Measurements from ENCODE around the gene FBXW7. TPM values are rescaled to one million over a fixed set of nuclear protein-coding genes. Genes with fewer than 3 reads are reported as not detected.

FBXW7 gene
- total and polyA plus RNA-seq, 2 of the 13 experiments (the other 11 are each of a cell fraction or from before 2014, with no cell fraction given), result 5.0 to 40.9 TPM

DNA sequence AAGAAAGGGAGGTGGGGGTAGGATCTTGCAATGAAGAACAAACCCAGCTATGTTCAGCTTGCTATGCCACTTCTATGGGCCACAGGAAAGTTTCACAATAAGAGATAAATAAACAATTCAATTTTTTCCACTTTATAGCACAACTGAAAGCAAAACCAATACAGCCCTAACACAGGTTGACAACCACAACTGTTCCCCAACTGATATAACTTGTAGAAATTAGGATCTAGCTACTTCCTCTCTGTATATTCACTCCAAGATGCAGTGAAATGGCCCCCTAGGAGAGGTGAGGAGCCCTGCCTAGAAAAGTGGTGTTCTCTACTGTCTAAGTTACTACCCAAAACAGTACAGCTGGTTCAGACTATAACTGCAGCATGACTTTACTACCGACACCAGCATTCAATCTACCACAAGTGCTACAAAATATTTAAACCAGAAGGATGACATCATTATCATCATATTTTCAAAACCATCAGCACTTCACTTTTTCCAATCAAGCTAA is 77.0 kb downstream of the FBXW7 start:
- Histone ChIP-seq H2AFZ (ENCODE audit: low read length) (no peak overlapping the region), H3K4me1 (ENCODE audit: insufficient read depth, low read length) (peaks cover 46% of the 10 kb centered on the region), H4K20me1 (ENCODE audit: insufficient read depth, low read length) (no peaks in the 10 kb centered on the region), H3K36me3 (replicated peaks in 1 of 2; ENCODE audit: control insufficient read depth in 1 of 2, insufficient read depth in 2 of 2, low read length in 2 of 2) (no peaks in the 10 kb centered on the region), H3K27ac (ENCODE audit: extremely low read length, insufficient read depth, low read length) (no peak overlapping the region), H3K27me3 (ENCODE audit: control insufficient read depth in 1 of 2, insufficient read depth in 2 of 2, low read length in 2 of 2) (no peaks in the 10 kb centered on the region), H3K9ac (ENCODE audit: insufficient read depth, low read depth, low read length) (no peak overlapping the region), H3K4me2 (ENCODE audit: low read depth, low read length) (no peak overlapping the region), H3K79me2 (ENCODE audit: insufficient read depth, low read length) (peaks cover 33% of the 10 kb centered on the region), H3K9me3 (ENCODE audit: low read length) (no peaks in the 10 kb centered on the region), H3K4me3 (replicated peaks in 1 of 3; ENCODE audit: insufficient read depth in 1 of 3, low read depth in 2 of 3, low read length in 3 of 3) (no peak overlapping the region)
- no peak for TF ChIP-seq ZSCAN21 (CRISPR knock-in tag; IDR thresholded peaks at IDR 0.05; ENCODE audit: borderline replicate concordance)
- peak; percentile 89 for TF ChIP-seq ATF7 (IDR thresholded peaks at IDR 0.05)
- no peak for TF ChIP-seq ATF7 (CRISPR knock-in tag; IDR thresholded peaks at IDR 0.05)
- 100% methylated on average over 1 of the region's 1 CpG for WGBS (ENCODE audit: low lambda C conversion rate)
- in situ Hi-C loops (cut with HindIII; ENCODE audit: extremely low pct_ligation_motif_present, low pct_unique_long_range_greater_than_20kb), result loop anchor here (5.0 to 10.0 kb wide), 2 partner anchors 183 to 266 kb away; no protein-coding TSS in a partner anchor
- POLR2A ChIA-PET, result interaction anchor here (0.9 kb wide), 1 partner anchor 28 kb away, joined by 3 read pairs; no protein-coding TSS in a partner anchor
- intact Hi-C loops (cut with micrococcal nuclease; ENCODE audit: unreplicated experiment), result no loop called here
- no TSS peak for BruUV-seq (replicated peaks)
- ATAC-seq (no peak; the same call in 2 of the 3 replicates), DNase-seq (ENCODE audit: low spot score) (peak; percentile 10), FAIRE-seq (no peak)
- CTCF ChIA-PET (ENCODE audit: low intra/inter-chr PET ratio, low total read pairs), result no interaction called here

DNA sequence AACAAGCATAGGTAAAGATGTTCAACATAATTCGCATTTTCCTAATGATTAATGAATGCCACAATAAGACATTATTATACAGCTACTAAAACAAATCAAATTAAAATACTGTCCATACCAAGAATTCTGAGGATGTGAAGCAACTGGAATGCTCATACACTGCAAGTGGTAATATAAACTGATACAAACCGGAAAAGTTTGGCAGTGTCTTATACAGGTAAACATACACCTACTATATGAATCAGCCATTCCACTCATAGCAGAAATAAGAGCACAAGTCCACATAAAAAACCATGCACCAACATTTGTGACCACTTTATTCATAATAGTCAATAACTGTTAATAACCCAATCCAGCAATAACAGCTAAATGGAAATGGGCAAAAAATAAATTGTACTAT is 79.3 kb downstream of the FBXW7 start:
- no peak overlapping the region for H2AFZ ChIP-seq (ENCODE audit: low read length)
- no peaks in the 10 kb centered on the region for H3K9me3 ChIP-seq (ENCODE audit: low read length)
- H3K4me1 ChIP-seq (ENCODE audit: insufficient read depth, low read length), result peaks cover 29% of the 10 kb centered on the region
- intact Hi-C loops (cut with micrococcal nuclease; ENCODE audit: unreplicated experiment), result no loop called here
- H3K27ac ChIP-seq (ENCODE audit: extremely low read length, insufficient read depth, low read length), result no peak overlapping the region
- no peak overlapping the region for H3K4me2 ChIP-seq (ENCODE audit: low read depth, low read length)
- no peak for ATAC-seq
- H3K4me3 ChIP-seq (replicated peaks in 1 of 3; ENCODE audit: insufficient read depth in 1 of 3, low read depth in 2 of 3, low read length in 3 of 3), result no peak overlapping the region
- CTCF ChIA-PET (ENCODE audit: low intra/inter-chr PET ratio, low total read pairs), result interaction anchor here (3.2 kb wide), 1 partner anchor 184 kb away, joined by 29 read pairs; no protein-coding TSS in a partner anchor
- no TSS peak for BruUV-seq (replicated peaks)
- in situ Hi-C loops (cut with HindIII; ENCODE audit: extremely low pct_ligation_motif_present, low pct_unique_long_range_greater_than_20kb), result loop anchor here (5.0 to 10.0 kb wide), 2 partner anchors 186 to 268 kb away; no protein-coding TSS in a partner anchor
- H4K20me1 ChIP-seq (ENCODE audit: insufficient read depth, low read length), result no peaks in the 10 kb centered on the region
- no peaks in the 10 kb centered on the region for H3K27me3 ChIP-seq (ENCODE audit: control insufficient read depth in 1 of 2, insufficient read depth in 2 of 2, low read length in 2 of 2)
- whole genome bisulfite sequencing (ENCODE audit: low lambda C conversion rate), result 95% methylated on average over 2 of the region's 2 CpGs
- no peak overlapping the region for H3K9ac ChIP-seq (ENCODE audit: insufficient read depth, low read depth, low read length)
- POLR2A ChIA-PET, result no interaction called here
- FAIRE-seq, result no peak
- no peaks in the 10 kb centered on the region for H3K36me3 ChIP-seq (replicated peaks in 1 of 2; ENCODE audit: control insufficient read depth in 1 of 2, insufficient read depth in 2 of 2, low read length in 2 of 2)
- no peak for DNase-seq (ENCODE audit: low spot score)
- peaks cover 29% of the 10 kb centered on the region for H3K79me2 ChIP-seq (ENCODE audit: insufficient read depth, low read length)
- no peak for TF ChIP-seq MATR3 (CRISPR knock-in tag; IDR thresholded peaks at IDR 0.05)
- TF ChIP-seq, protein P1, sequence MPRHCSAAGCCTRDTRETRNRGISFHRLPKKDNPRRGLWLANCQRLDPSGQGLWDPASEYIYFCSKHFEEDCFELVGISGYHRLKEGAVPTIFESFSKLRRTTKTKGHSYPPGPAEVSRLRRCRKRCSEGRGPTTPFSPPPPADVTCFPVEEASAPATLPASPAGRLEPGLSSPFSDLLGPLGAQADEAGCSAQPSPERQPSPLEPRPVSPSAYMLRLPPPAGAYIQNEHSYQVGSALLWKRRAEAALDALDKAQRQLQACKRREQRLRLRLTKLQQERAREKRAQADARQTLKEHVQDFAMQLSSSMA (CRISPR knock-in tag; IDR thresholded peaks at IDR 0.05), result no peak
- TF ChIP-seq, protein P2, sequence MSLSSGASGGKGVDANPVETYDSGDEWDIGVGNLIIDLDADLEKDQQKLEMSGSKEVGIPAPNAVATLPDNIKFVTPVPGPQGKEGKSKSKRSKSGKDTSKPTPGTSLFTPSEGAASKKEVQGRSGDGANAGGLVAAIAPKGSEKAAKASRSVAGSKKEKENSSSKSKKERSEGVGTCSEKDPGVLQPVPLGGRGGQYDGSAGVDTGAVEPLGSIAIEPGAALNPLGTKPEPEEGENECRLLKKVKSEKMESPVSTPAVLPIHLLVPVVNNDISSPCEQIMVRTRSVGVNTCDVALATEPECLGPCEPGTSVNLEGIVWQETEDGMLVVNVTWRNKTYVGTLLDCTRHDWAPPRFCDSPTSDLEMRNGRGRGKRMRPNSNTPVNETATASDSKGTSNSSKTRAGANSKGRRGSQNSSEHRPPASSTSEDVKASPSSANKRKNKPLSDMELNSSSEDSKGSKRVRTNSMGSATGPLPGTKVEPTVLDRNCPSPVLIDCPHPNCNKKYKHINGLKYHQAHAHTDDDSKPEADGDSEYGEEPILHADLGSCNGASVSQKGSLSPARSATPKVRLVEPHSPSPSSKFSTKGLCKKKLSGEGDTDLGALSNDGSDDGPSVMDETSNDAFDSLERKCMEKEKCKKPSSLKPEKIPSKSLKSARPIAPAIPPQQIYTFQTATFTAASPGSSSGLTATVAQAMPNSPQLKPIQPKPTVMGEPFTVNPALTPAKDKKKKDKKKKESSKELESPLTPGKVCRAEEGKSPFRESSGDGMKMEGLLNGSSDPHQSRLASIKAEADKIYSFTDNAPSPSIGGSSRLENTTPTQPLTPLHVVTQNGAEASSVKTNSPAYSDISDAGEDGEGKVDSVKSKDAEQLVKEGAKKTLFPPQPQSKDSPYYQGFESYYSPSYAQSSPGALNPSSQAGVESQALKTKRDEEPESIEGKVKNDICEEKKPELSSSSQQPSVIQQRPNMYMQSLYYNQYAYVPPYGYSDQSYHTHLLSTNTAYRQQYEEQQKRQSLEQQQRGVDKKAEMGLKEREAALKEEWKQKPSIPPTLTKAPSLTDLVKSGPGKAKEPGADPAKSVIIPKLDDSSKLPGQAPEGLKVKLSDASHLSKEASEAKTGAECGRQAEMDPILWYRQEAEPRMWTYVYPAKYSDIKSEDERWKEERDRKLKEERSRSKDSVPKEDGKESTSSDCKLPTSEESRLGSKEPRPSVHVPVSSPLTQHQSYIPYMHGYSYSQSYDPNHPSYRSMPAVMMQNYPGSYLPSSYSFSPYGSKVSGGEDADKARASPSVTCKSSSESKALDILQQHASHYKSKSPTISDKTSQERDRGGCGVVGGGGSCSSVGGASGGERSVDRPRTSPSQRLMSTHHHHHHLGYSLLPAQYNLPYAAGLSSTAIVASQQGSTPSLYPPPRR (CRISPR knock-in tag; IDR thresholded peaks at IDR 0.05; ENCODE audit: borderline replicate concordance), result no peak
- no peak for TF ChIP-seq ZNF20 (CRISPR knock-in tag; IDR thresholded peaks at IDR 0.05)
- no peak for TF ChIP-seq TARDBP (CRISPR knock-in tag; IDR thresholded peaks at IDR 0.05)
- TF ChIP-seq NFE2 (CRISPR knock-in tag; IDR thresholded peaks at IDR 0.05), result no peak
- TF ChIP-seq ZKSCAN5 (CRISPR knock-in tag; IDR thresholded peaks at IDR 0.05), result no peak
- TF ChIP-seq, protein P3, sequence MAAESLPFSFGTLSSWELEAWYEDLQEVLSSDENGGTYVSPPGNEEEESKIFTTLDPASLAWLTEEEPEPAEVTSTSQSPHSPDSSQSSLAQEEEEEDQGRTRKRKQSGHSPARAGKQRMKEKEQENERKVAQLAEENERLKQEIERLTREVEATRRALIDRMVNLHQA (CRISPR knock-in tag; IDR thresholded peaks at IDR 0.05), result no peak
- no peak for TF ChIP-seq SMC3 (IDR thresholded peaks at IDR 0.05; ENCODE audit: low read length)
- no peak for TF ChIP-seq ZMAT3 (CRISPR knock-in tag; conservative IDR thresholded peaks at IDR 0.05)
- TF ChIP-seq ZNF34 (CRISPR knock-in tag; IDR thresholded peaks at IDR 0.05; ENCODE audit: borderline replicate concordance), result no peak

Measured in HepG2 (cell line).